Transverse colon (tissue), 4 donors: Measurements from ENCODE around the gene EVA1C.
"Not testable (repeated sequence)": the region's sequence is repeated elsewhere in the genome, so short reads cannot be mapped to it uniquely, and the experiment has no call there.

Experiments used
- CTCF ChIP-seq, 5 experiments: fragments of 200-600 bp in 3 of 5; fragments of 450-650 bp in 2 of 5; sonication (generic) in 3 of 5; IDR thresholded peaks; 1 replicate in 2 of 5; 2 replicates in 3 of 5; pipeline ENCODE4 v1.5.1; 2016 to 2017; ENCODE audit warnings: antibody characterized with exemption in 5 of 5, inconsistent platforms in 3 of 5, mild to moderate bottlenecking in 2 of 5, moderate library complexity in 1 of 5
- EP300 ChIP-seq: sonication (generic); formaldehyde crosslinking; IDR thresholded peaks from one replicate; pipeline ENCODE4 v1.6.1; 2017; ENCODE audit warnings: antibody characterized with exemption, low read depth
- POLR2A ChIP-seq: fragments of 450-650 bp; IDR thresholded peaks from one replicate; pipeline ENCODE4 v1.6.1; 2016; ENCODE audit warnings: antibody characterized with exemption, mild to moderate bottlenecking, moderate library complexity
- POLR2AphosphoS5 ChIP-seq, 3 donors: sonication (generic); formaldehyde crosslinking; IDR thresholded peaks; one replicate each; pipeline ENCODE4 v1.6.1; 2016; ENCODE audit warnings: antibody characterized with exemption in 3 of 3

GRCh38 chr21:32446440-32446839 is 33.9 kb downstream of the EVA1C start:
- TF ChIP-seq POLR2AphosphoS5 (IDR thresholded peaks at IDR 0.05); EP300; CTCF (IDR thresholded peaks at IDR 0.05); POLR2A: not testable (repeated sequence)
